ENCODE data around the gene MPEG1. TPM values are rescaled to one million over a fixed set of nuclear protein-coding genes. Genes with fewer than 3 reads are reported as not detected.

The MPEG1 gene, protein sequence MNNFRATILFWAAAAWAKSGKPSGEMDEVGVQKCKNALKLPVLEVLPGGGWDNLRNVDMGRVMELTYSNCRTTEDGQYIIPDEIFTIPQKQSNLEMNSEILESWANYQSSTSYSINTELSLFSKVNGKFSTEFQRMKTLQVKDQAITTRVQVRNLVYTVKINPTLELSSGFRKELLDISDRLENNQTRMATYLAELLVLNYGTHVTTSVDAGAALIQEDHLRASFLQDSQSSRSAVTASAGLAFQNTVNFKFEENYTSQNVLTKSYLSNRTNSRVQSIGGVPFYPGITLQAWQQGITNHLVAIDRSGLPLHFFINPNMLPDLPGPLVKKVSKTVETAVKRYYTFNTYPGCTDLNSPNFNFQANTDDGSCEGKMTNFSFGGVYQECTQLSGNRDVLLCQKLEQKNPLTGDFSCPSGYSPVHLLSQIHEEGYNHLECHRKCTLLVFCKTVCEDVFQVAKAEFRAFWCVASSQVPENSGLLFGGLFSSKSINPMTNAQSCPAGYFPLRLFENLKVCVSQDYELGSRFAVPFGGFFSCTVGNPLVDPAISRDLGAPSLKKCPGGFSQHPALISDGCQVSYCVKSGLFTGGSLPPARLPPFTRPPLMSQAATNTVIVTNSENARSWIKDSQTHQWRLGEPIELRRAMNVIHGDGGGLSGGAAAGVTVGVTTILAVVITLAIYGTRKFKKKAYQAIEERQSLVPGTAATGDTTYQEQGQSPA
- not detected in 2 replicates for total RNA-seq (2014; rRNA removed)
- not detected for Bru-seq, nascent RNA
- BruChase-seq, experiment 1, labeled RNA remaining after a 6-hour chase = not detected
- not detected for BruChase-seq, experiment 2, labeled RNA remaining after a 2-hour chase
- long read RNA-seq = 0 reads

DNA sequence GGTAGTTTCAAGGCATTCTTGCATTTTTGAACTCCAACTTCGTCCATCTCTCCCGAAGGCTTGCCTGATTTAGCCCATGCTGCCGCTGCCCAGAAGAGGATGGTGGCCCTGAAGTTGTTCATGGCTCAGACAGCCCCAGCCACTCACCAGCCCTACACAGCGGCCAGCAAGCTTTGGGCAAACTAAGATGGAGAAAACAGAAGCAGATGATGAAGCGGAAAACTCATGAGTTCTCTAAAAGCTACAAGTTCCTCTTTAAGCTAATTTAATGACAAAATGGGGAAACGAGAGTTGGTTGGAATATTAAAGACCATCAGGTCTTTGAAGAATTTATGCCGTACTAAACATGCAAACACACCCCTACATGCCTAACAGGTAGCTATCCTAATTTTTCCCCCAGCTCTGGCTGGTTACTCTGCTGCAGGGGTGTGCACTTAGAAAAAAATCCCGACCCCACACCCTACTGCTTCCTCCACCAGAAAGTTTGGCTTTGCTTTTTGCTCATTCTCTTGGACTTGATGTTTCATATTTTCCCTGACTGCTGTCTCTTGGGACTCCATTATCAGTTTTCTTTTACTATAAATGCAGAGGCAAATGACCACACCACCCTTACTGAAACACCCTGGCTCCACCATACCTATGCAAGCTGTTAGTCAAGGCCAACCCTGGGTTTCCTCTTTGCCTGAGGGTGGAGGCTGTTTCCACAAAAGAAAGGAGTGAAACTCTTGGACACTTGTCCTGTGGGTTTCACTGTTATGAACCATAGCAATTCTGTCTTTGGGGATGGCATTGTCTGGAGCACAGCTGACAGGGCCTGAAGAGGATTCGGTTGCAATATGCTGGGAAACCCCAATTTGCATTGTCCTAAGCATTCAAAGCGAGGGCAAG, at the start of gene MPEG1:
MPEG1 (minus strand) TSS at position 184 of the 888 bp plus-strand sequence; CDS start at position 122, 62 bp downstream.
- Histone ChIP-seq H2AFZ (ENCODE audit: low read length) (no peak within 1 kb of the TSS), H3F3A (ENCODE audit: low read length, unreplicated experiment) (no peaks in the 10 kb centered on the region), H3K79me2 (ENCODE audit: low read length) (no peaks in the 10 kb centered on the region), H3K9ac (ENCODE audit: low read length) (no peak within 1 kb of the TSS), H3K9me2 (replicated peaks; ENCODE audit: low read length) (no peaks in the 10 kb centered on the region), H3K4me2 (ENCODE audit: low read length) (no peak within 1 kb of the TSS), H3K27ac (ENCODE audit: low read length) (no peak within 1 kb of the TSS), H3K4me3 (ENCODE audit: low read length) (no peak within 1 kb of the TSS), H3K9me3 (ENCODE audit: low read length) (no peaks in the 10 kb centered on the region), H3K27me3 (ENCODE audit: low read length) (peaks cover 13% of the 10 kb centered on the region; the same call in 1 of the 2 replicates), H3K36me3 (ENCODE audit: low read depth, low read length) (no peaks in the 10 kb centered on the region), H3K4me1 (ENCODE audit: insufficient read depth, low read length) (peaks cover 13% of the 10 kb centered on the region; the same call in 1 of the 2 replicates), H4K20me1 (ENCODE audit: low read length) (no peaks in the 10 kb centered on the region)
- POLR2A ChIA-PET (ENCODE audit: unreplicated experiment) = no interaction called here
- ATAC-seq (no peak), DNase-seq (no peak)
- TF ChIP-seq EZH2phosphoT487 (IDR thresholded peaks at IDR 0.05; ENCODE audit: borderline replicate concordance, low read length) (no peak), CTCF (conservative IDR thresholded peaks at IDR 0.05; ENCODE audit: low read depth, low read length) (no peak), EZH2 (IDR thresholded peaks at IDR 0.05; ENCODE audit: low read length, unreplicated experiment) (no peak)
- CTCF ChIA-PET = interaction anchor here (0.5 kb wide), 1 partner anchor 41 kb away, joined by 3 read pairs; no protein-coding TSS in a partner anchor
- BruUV-seq (replicated peaks) = no TSS peak
- intact Hi-C loops (cut with micrococcal nuclease) = no loop called here

- no peaks in the 10 kb centered on the region for H3K9me2 ChIP-seq (replicated peaks; ENCODE audit: low read length)
- H3K79me2 ChIP-seq (ENCODE audit: low read length) = no peaks in the 10 kb centered on the region
- BruUV-seq (replicated peaks) = no TSS peak
- no peaks in the 10 kb centered on the region for H3K36me3 ChIP-seq (ENCODE audit: low read depth, low read length)
- H3K4me2 ChIP-seq (ENCODE audit: low read length) = no peak overlapping the region
- H3K27ac ChIP-seq (ENCODE audit: low read length) = no peak overlapping the region
- no peak overlapping the region for H3K4me3 ChIP-seq (ENCODE audit: low read length)
- no peak for ATAC-seq
- intact Hi-C loops (cut with micrococcal nuclease) = no loop called here
- H2AFZ ChIP-seq (ENCODE audit: low read length) = no peak overlapping the region
- H3F3A ChIP-seq (ENCODE audit: low read length, unreplicated experiment) = no peaks in the 10 kb centered on the region
- POLR2A ChIA-PET (ENCODE audit: unreplicated experiment) = no interaction called here
- CTCF ChIA-PET = interaction anchor here (0.5 kb wide), 1 partner anchor 662 kb away, joined by 5 read pairs; no protein-coding TSS in a partner anchor
- no peak overlapping the region for H3K9ac ChIP-seq (ENCODE audit: low read length)
- 0 out of 2 replicates have a peak, but pooled peaks cover 4% of the 10 kb centered on the region for H3K27me3 ChIP-seq (ENCODE audit: low read length)
- no peaks in the 10 kb centered on the region for H3K9me3 ChIP-seq (ENCODE audit: low read length)
- TF ChIP-seq EZH2phosphoT487 (IDR thresholded peaks at IDR 0.05; ENCODE audit: borderline replicate concordance, low read length) (no peak), EZH2 (IDR thresholded peaks at IDR 0.05; ENCODE audit: low read length, unreplicated experiment) (no peak), CTCF (conservative IDR thresholded peaks at IDR 0.05; ENCODE audit: low read depth, low read length) (no peak)
- H4K20me1 ChIP-seq (ENCODE audit: low read length) = no peaks in the 10 kb centered on the region
- H3K4me1 ChIP-seq (ENCODE audit: insufficient read depth, low read length) = 0 out of 2 replicates have a peak, but pooled peaks cover 5% of the 10 kb centered on the region
- DNase-seq = no peak
Measured at GRCh38 chr11:59262177-59262818, 49.6 kb upstream of the MPEG1 start.

Data from PC-3 (cell line).